A549 treated with Mapracorat at 1 μM for 4 hours (cell line): ENCODE measurements around the gene KCTD13. TPM values are rescaled to one million over a fixed set of nuclear protein-coding genes. Genes with fewer than 3 reads are reported as not detected.

Experiments
- total RNA-seq: library from RNA; stranded (reverse); fragments of 200-300 nt; extraction: Qiagen RNA extraction; gene quantifications from 5 replicates; pipeline ENCODE4 v1.2.3, GENCODE V29; 2022

Gene KCTD13, protein sequence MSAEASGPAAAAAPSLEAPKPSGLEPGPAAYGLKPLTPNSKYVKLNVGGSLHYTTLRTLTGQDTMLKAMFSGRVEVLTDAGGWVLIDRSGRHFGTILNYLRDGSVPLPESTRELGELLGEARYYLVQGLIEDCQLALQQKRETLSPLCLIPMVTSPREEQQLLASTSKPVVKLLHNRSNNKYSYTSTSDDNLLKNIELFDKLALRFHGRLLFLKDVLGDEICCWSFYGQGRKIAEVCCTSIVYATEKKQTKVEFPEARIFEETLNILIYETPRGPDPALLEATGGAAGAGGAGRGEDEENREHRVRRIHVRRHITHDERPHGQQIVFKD
- 11.5 to 16.7 TPM (median 15.7 TPM) in 5 replicates for total RNA-seq

DNA sequence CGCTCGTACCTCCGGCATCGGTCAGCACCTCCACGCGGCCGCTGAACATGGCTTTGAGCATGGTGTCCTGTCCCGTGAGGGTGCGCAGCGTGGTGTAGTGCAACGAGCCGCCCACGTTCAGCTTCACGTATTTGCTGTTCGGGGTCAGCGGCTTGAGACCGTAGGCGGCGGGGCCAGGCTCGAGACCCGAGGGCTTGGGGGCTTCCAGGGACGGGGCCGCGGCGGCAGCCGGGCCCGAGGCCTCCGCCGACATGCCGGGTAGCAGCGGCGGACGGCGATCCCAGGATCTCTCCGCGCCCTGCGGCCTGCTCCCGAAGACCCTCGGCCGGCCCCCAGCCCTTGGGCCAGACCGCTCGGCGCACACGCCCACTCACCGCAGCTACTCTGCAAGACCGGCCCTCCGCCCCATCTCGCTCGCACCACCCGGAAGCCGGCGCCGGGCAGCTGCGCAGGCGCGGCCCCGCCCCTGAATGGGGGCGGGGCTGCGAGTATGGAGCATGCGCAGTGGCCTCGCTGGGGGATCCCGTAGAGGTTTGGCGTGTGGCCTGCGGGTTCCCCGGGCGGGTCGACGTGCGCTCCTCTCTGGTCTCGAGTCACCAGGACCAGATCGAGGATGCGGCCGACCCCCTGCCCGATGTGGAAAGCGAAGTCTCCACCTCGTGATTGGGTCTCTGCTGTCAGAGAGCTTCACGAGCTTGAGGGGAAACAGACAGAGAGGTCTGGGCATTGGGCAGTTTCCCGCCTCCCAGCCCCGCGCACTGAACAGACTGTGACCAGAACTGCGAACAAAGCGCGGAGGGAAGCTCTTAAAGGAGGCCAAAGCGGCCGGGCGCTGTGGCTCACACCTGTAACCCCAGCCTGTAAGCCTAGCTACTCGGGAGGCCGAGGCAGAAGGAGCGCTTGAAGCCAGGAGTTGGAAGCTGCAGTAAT, at the start of gene KCTD13:
KCTD13 (minus strand) TSS at position 446 of the 930 bp plus-strand sequence; CDS start at position 253, 193 bp downstream.

DNA sequence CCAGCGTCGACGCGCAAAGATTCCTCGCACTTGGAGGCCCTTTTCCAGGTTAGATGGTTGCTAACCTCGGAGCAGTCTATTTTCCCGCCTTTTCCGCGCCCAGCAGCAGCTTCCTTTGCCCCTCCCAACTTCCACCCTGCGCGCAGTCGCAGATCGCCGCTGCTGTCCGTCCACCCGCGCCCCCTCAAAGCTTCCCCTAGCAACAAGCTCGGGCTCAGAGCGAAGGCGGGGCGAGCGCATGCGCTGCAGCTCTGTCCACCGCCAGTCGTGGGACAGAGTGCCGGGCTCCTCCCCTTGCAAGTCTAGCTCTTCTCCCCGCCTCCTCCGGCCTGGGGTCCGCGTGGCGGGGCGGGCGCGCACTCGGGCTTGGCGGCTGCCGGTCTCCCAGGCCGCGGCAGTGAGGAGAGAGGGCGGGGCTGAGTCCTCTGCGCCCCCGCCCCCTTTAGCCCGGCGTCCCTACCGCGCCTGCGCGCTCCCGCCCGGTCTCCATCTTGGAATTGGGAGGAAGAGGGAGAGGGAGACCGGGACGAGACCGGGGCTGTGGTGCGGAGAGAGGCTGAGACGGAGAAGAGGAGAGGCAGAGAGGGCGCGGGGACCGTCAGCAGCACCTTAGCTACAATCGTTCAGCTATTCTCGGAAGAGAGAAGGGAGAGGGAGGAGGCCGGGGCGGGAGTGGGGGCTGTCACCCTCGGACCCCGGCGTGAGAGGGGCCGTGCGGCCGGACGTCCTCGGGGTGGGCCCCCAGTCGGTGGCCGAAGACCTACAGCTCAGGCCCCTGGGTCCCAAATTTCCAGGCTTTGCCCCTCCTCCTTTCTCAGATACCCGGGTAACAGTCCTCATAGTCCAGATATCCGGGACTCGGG, 47.6 kb upstream of the KCTD13 start, which contains the start of gene TAOK2:
TAOK2 (plus strand) TSS at position 485 of the 863 bp plus-strand sequence. CDS start 3,905 bp downstream, outside the sequence.

DNA sequence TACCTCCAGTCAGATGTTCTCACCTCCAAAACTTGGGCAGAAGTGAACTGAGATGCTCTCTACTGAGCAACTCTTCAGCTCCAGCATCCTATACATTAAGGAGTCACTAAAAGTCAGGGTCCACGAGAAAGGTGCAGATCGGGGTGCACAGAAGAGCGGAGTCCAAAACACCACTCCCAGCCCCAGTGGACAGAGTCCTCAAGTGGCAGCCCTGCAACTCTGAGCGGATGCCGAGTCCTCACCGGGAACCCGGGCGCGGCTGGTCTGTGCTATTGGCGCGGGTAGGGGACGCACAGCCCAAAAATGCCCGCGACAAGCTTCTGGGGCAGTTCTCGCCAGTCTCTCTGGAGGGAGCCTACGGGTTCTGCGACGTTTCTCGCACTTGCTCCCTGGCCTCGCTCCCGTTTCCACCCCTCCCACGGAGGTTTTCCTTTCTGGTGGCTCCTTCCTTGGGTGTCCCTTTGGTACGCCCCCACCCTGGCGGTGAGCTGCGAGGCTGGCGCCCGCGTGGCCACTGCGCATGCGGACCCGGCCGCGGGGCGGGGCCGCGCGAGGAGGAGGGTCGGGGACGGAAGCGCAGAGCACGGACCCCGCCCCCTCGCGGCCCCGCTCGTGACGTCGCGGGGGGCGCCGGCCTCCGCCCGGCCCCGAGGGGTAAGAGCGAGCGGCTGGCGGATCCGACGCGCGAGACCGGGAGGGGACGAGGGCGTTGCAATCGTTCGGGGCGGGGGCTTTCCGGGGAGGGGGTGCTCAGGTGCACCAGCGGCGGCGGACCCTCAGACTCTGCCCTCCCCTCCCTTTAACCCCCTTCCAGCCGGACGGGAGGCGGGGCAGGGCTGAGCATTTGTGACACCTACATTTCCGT, 35.7 kb upstream of the KCTD13 start, which contains the start of gene TMEM219:
TMEM219 (plus strand) TSS at position 601 of the 865 bp plus-strand sequence. CDS start 1,065 bp downstream, outside the sequence.

DNA sequence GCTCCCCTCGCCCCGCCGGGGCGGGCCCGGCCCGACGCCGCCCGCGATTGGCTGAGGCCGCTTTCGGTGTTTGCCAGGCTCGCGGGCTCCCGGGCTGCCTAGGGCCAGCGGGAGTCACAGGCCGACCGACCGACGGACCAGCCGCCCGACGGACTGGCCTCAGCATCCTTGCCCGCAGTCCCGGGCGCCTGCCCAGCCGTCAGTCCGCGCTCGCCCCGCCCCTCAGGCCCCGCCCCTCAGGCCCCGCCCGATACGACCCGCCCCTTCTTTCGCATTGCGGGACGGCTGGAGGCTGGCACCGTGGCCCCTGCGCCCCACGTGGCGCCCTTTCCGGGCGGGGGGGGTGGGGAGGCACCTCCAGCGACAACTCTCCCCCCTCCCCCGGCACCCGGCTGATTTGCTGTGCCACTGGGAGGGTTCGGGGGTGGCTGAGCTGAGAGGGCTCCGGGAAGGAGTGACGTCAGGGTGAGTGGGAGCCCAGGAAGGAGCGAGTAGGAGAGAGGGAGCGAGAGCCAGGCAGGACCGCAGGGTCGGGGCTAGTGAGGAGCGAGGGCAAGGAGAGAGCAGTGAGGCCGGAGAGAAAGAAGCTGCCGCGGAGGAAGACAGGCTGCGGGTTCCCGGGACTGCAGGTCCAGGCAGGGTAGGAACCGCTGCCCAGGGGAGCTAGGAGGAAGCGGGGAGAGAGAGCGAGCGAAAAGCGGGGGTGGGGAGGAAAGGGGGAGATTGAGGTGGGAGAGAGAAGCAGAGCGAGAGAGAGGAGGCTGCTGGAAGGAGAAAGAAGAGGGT, 25.7 kb downstream of the KCTD13 start, which contains the start of gene ASPHD1:
ASPHD1 (plus strand) TSS at position 387 of the 786 bp plus-strand sequence. CDS start 484 bp downstream, outside the sequence.

DNA sequence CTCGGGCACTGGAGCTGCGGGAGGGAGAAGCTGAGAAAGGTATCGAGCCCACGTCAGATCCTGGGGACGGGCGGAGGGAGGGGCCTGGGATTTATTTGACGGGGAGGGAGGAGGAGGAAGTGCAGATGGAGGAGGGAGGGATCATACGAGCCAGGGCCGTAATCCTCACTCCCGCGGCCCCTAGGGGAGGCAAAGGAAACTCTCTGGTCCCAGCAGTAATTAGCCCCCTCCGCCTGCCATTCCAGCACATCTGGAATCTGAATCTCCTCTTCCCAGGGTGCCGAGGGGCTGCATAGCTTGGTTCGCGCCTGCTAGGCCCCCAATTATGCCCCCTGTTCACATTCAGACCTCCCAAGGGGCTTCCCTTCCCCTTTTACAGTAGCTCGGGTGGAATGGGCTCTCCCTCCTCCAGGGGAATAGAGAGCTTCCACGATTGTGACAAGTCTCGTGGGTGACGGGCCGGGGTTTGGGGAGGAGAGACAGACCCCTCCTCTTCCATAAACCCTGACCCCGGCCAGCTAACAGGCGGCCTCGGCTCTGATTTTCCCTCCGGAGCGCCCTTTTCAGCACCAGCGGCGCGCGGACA, 26.4 kb downstream of the KCTD13 start, which contains the start of gene SEZ6L2:
SEZ6L2 (minus strand) TSS at position 35 of the 586 bp plus-strand sequence. CDS start 531 bp downstream, outside the sequence.

DNA sequence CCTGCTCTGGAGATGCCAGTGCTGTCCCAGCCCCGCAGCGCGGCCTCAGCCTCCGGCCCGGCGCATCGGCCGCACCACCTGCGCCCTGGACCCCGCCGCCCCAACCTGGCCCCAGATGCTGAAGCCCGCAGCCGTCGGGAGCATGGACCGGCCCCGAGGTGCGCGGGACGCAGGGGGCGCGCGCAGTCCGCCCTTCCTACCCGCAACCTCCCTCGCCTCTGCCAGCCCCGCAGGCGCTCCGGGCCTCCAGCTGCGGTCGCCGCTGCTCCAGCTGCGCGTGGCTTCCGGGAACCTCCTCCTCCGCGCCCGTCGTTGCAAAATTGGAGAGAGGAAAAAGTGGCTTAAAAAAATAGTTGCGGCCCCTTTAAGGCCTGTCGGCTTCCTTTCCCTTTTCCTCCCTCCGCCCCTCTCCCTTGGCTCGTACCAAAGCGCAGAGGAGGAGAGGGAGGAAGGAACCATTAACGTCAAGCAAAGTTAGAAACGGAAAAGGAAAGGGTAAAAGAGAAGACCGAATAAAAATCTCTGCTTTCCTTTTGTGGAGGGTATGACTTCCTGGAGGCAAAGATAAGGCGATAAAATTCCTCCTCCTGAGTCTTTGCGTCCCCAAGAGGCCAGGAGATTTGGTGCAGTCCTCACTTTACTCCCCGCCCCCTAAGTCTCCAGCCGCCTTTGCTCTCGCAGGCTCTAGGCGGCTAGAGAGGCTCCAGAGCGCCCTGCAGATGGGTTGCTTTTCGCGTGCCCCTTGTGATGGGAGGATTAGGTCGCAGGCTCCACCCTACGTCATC, 63.0 kb downstream of the KCTD13 start, which contains the start of gene CDIPT:
CDIPT (minus strand) TSS at position 343 of the 785 bp plus-strand sequence. CDS start 369 bp downstream, outside the sequence.

Other genes starting within 250 kb of the KCTD13 start
- 0.57 to 1.5 TPM (median 1.2 TPM) in 5 replicates for gene QPRT, start 247.0 kb downstream of the KCTD13 start, total RNA-seq
- gene C16orf54, start 180.2 kb downstream of the KCTD13 start, total RNA-seq, result not detected in 5 replicates
- not detected in 5 replicates for gene ZG16, start 148.0 kb downstream of the KCTD13 start, total RNA-seq
- 76.8 to 99.2 TPM (median 89.0 TPM) in 5 replicates for gene KIF22, start 135.5 kb downstream of the KCTD13 start, total RNA-seq
- 155 to 174 TPM (median 166 TPM) in 5 replicates for gene MAZ, start 119.7 kb downstream of the KCTD13 start, total RNA-seq
- gene PRRT2, start 114.0 kb downstream of the KCTD13 start, total RNA-seq, result 0.16 to 0.39 TPM (median 0.24 TPM) in 5 replicates
- gene PAGR1, start 110.1 kb downstream of the KCTD13 start, total RNA-seq, result 34.6 to 45.7 TPM (median 43.0 TPM) in 5 replicates
- gene MVP, start 105.8 kb downstream of the KCTD13 start, total RNA-seq, result 120 to 142 TPM (median 134 TPM) in 5 replicates
- 59.3 to 94.0 TPM (median 90.3 TPM) in 5 replicates for gene CDIPT, start 63.0 kb downstream of the KCTD13 start, total RNA-seq
- gene SEZ6L2, start 26.7 kb downstream of the KCTD13 start, total RNA-seq, result 15.1 to 22.3 TPM (median 19.9 TPM) in 5 replicates
- 15.1 to 26.3 TPM (median 23.9 TPM) in 5 replicates for gene ASPHD1, start 25.7 kb downstream of the KCTD13 start, total RNA-seq
- 83.7 to 99.9 TPM (median 96.5 TPM) in 5 replicates for gene TMEM219, start 35.9 kb upstream of the KCTD13 start, total RNA-seq
- gene TAOK2, start 47.6 kb upstream of the KCTD13 start, total RNA-seq, result 22.1 to 34.0 TPM (median 32.2 TPM) in 5 replicates
- gene HIRIP3, start 69.4 kb upstream of the KCTD13 start, total RNA-seq, result 14.3 to 16.5 TPM (median 15.6 TPM) in 5 replicates
- gene INO80E, start 70.0 kb upstream of the KCTD13 start, total RNA-seq, result 102 to 113 TPM (median 108 TPM) in 5 replicates
- gene DOC2A, start 84.8 kb upstream of the KCTD13 start, total RNA-seq, result 1.2 to 2.6 TPM (median 1.9 TPM) in 5 replicates
- not detected in 5 replicates for gene C16orf92, start 97.0 kb upstream of the KCTD13 start, total RNA-seq
- gene TLCD3B, start 105.0 kb upstream of the KCTD13 start, total RNA-seq, result 0.11 to 0.49 TPM (median 0.31 TPM) in 5 replicates
- gene ALDOA, start 139.5 kb upstream of the KCTD13 start, total RNA-seq, result 1,495 to 1,810 TPM (median 1,752 TPM) in 5 replicates
- 126 to 149 TPM (median 144 TPM) in 5 replicates for gene PPP4C, start 149.8 kb upstream of the KCTD13 start, total RNA-seq
- 0.08 to 0.44 TPM (median 0.27 TPM) in 5 replicates for gene TBX6, start 165.7 kb upstream of the KCTD13 start, total RNA-seq
- 5.7 to 11.8 TPM (median 7.9 TPM) in 5 replicates for gene YPEL3, start 170.0 kb upstream of the KCTD13 start, total RNA-seq
- 1.3 to 2.2 TPM (median 1.8 TPM) in 5 replicates for gene GDPD3, start 187.3 kb upstream of the KCTD13 start, total RNA-seq
- gene MAPK3, start 197.0 kb upstream of the KCTD13 start, total RNA-seq, result 32.5 to 35.2 TPM (median 32.9 TPM) in 5 replicates